Measurements from ENCODE around the gene ACIN1. TPM values are rescaled to one million over a fixed set of nuclear protein-coding genes. Genes with fewer than 3 reads are reported as not detected.

Gene ACIN1
- total and polyA plus RNA-seq, 2 of the 13 experiments (the other 11 are each of a cell fraction or from before 2014, with no cell fraction given) = 165 to 183 TPM

- TF ChIP-seq PRDM10 (CRISPR knock-in tag; IDR thresholded peaks at IDR 0.05; ENCODE audit: low read depth) = peak; percentile 89
- TF ChIP-seq HDAC2 (CRISPR knock-in tag; IDR thresholded peaks at IDR 0.05) = peak; percentile 33; the same call in 1 of the 2 replicates
- peak; percentile 46; the same call in 1 of the 2 replicates for TF ChIP-seq PHF20 (CRISPR knock-in tag; IDR thresholded peaks at IDR 0.05)
- TF ChIP-seq ZNF224 (CRISPR knock-in tag; IDR thresholded peaks at IDR 0.05) = no peak
- TF ChIP-seq PCBP2 (optimal IDR thresholded peaks at IDR 0.05; ENCODE audit: low read depth, low read length, poor library complexity, severe bottlenecking) = peak; percentile 18
- TF ChIP-seq AKAP8 (CRISPR knock-in tag; IDR thresholded peaks at IDR 0.05) = no peak
- TF ChIP-seq ZNF530 (CRISPR knock-in tag; IDR thresholded peaks at IDR 0.05; ENCODE audit: low read depth) = no peak
- no peak for TF ChIP-seq HNRNPUL1 (IDR thresholded peaks at IDR 0.05; ENCODE audit: low read depth, low read length)
- 0 out of 2 replicates have a peak, but pooled peaks have one; percentile 4 for TF ChIP-seq FOXA3 (CRISPR knock-in tag; IDR thresholded peaks at IDR 0.05)
- peak; percentile 31; the same call in 1 of the 2 replicates for TF ChIP-seq UBTF (CRISPR knock-in tag; IDR thresholded peaks at IDR 0.05)
- no peak for TF ChIP-seq ZUFSP (CRISPR knock-in tag; IDR thresholded peaks at IDR 0.05; ENCODE audit: borderline replicate concordance)
These were observed 84.8 kb downstream of the ACIN1 start, which contains the start of gene C14orf93 (continued) for GRCh38 chr14:23009939-23010726.

All from HepG2 (cell line).